PC-3 (cell line): ENCODE results near the gene EFHC2.

Experiments
- CTCF ChIP-seq: fragments of 300-600 bp; sonication (generic); conservative IDR thresholded peaks from 2 replicates; pipeline ENCODE4 v1.5.1; 2017; ENCODE audit warnings: antibody characterized with exemption, low read depth, mild to moderate bottlenecking, low read length
- EZH2 ChIP-seq: fragments of 300-600 bp; sonication (generic); IDR thresholded peaks from one replicate; pipeline ENCODE4 v1.6.1; 2017; ENCODE audit warnings: antibody characterized with exemption, mild to moderate bottlenecking, low read length; ENCODE audit not compliant: unreplicated experiment
- EZH2phosphoT487 ChIP-seq: fragments of 300-600 bp; sonication (generic); IDR thresholded peaks from 2 replicates; pipeline ENCODE4 v1.6.1; 2018; ENCODE audit warnings: mild to moderate bottlenecking, antibody characterized with exemption, low read length, borderline replicate concordance

GRCh38 chrX:44314259-44314734 lies 29.2 kb downstream of the EFHC2 start:
- no peak for TF ChIP-seq CTCF
- TF ChIP-seq EZH2phosphoT487 = no peak
- no peak for TF ChIP-seq EZH2
